GM12878 (cell line): ENCODE data around the gene MARVELD1. TPM values are rescaled to one million over a fixed set of nuclear protein-coding genes. Genes with fewer than 3 reads are reported as not detected.

ENCODE experiments used
- ATAC-seq: fragments of 200-7000 bp; cut with Tn5 transposase; 3 replicates; pipeline ENCODE4 v1.9.1; 2020; ENCODE audit warnings: mild to moderate bottlenecking, moderate library complexity
- BruUV-seq: library from RNA; stranded (reverse); fragments of 400-500 nt; replicated peaks from 2 replicates; lab custom pipeline; 2021; lab: Mats Ljungman, UMichigan
- CTCF ChIA-PET: fragments of 300-600 bp; sonication (Branson Sonifier 250); formaldehyde crosslinking; extraction: SDS; loops from one replicate; lab custom pipeline; 2021; ENCODE audit warnings: inconsistent platforms; lab: Yijun Ruan, JAX
- POLR2A ChIA-PET: fragments of 350-600 bp; formaldehyde crosslinking; extraction: SDS; loops from one replicate; lab custom pipeline; 2021; ENCODE audit warnings: inconsistent platforms; lab: Charles Lee
- RAD21 ChIA-PET: fragments of 300-600 bp; sonication (Branson Sonifier 250); formaldehyde crosslinking; loops from one replicate; lab custom pipeline; 2023; ENCODE audit warnings: antibody characterized with exemption; ENCODE audit not compliant: unreplicated experiment; lab: Charles Lee
- SMC1A ChIA-PET: fragments of 300-600 bp; sonication (Branson Sonifier 250); formaldehyde crosslinking; loops from one replicate; lab custom pipeline; 2023; ENCODE audit not compliant: unreplicated experiment, uncharacterized antibody; lab: Charles Lee
- DNase-seq: peaks from one replicate; pipeline ENCODE4 v3.0.0-alpha.2; 2011; ENCODE audit warnings: low read depth, low spot score
- FAIRE-seq: peaks from 3 replicates; lab custom pipeline; 2011; peaks lifted over from hg19 to GRCh38; lab: Jason Lieb, UNC
- H2AFZ ChIP-seq: 2 replicates; pipeline ENCODE4 v1.6.0; 2011; ENCODE audit warnings: low read depth, low read length, control low read depth; ENCODE audit not compliant: control insufficient read depth
- H3K27ac ChIP-seq: 2 replicates; pipeline ENCODE4 v1.5.1; 2011; ENCODE audit warnings: control low read depth; ENCODE audit not compliant: control insufficient read depth, insufficient read depth
- H3K27me3 ChIP-seq, 2 experiments: replicated peaks in 1 of 2; 2 replicates each; pipeline versions ENCODE4 v1.6.0 to v1.6.1; 2011; ENCODE audit warnings: low read length in 1 of 2; ENCODE audit not compliant: control insufficient read depth in 2 of 2, insufficient read depth in 2 of 2
- H3K36me3 ChIP-seq, 2 experiments: 2 replicates each; pipeline ENCODE4 v1.5.1; 2011; ENCODE audit warnings: low read length in 1 of 2; ENCODE audit not compliant: control insufficient read depth in 2 of 2, insufficient read depth in 2 of 2
- H3K4me1 ChIP-seq: 2 replicates; pipeline ENCODE4 v1.6.1; 2011; ENCODE audit warnings: mild to moderate bottlenecking, low read length, moderate library complexity, mixed read lengths; ENCODE audit not compliant: control insufficient read depth, insufficient read depth
- H3K4me2 ChIP-seq: 2 replicates; pipeline ENCODE4 v1.6.0; 2011; ENCODE audit warnings: control low read depth; ENCODE audit not compliant: control insufficient read depth, insufficient read depth
- H3K4me3 ChIP-seq: fragments of 200-600 bp; sonication (generic); 2 replicates; pipeline ENCODE4 v1.5.1; 2016
- H3K79me2 ChIP-seq: 2 replicates; pipeline ENCODE4 v1.6.0; 2011; ENCODE audit warnings: low read length; ENCODE audit not compliant: control insufficient read depth, insufficient read depth
- H3K9ac ChIP-seq: 2 replicates; pipeline ENCODE4 v1.8.0; 2011; ENCODE audit warnings: low read length, control low read depth, mixed read lengths; ENCODE audit not compliant: control insufficient read depth, insufficient read depth
- H3K9me3 ChIP-seq: replicated peaks from 3 replicates; pipeline ENCODE4 v1.5.1; 2011; ENCODE audit warnings: mild to moderate bottlenecking, low read length; ENCODE audit not compliant: control insufficient read depth, insufficient read depth
- H4K20me1 ChIP-seq: 2 replicates; pipeline ENCODE4 v1.6.0; 2011; ENCODE audit not compliant: control insufficient read depth, insufficient read depth
- ETV6 ChIP-seq, 2 experiments: fragments of 450-650 bp in 1 of 2; IDR thresholded peaks in 1 of 2; conservative IDR thresholded peaks in 1 of 2; 2 replicates each; pipeline ENCODE4 v1.6.1; 2014; ENCODE audit warnings: antibody characterized with exemption in 1 of 2, borderline replicate concordance in 1 of 2, low read depth in 1 of 2, mild to moderate bottlenecking in 1 of 2, moderate library complexity in 1 of 2
- GABPA ChIP-seq: IDR thresholded peaks from 2 replicates; pipeline ENCODE4 v1.6.1; 2014; ENCODE audit warnings: antibody characterized with exemption, low read depth, mild to moderate bottlenecking, inconsistent platforms
- HDAC2 ChIP-seq: fragments of 200-600 bp; sonication (generic); IDR thresholded peaks from 2 replicates; pipeline ENCODE4 v1.6.1; 2017
- POLR2AphosphoS2 ChIP-seq: IDR thresholded peaks from 2 replicates; pipeline ENCODE4 v1.6.1; 2011; ENCODE audit warnings: low read depth, mild to moderate bottlenecking, low read length, improper control_type of control experiment, moderate library complexity
- ZBTB40 ChIP-seq: fragments of 450-650 bp; IDR thresholded peaks from 2 replicates; pipeline ENCODE4 v1.6.1; 2016; ENCODE audit warnings: mild to moderate bottlenecking, moderate library complexity, borderline replicate concordance
- ZNF687 ChIP-seq: fragments of 450-650 bp; IDR thresholded peaks from 2 replicates; pipeline ENCODE4 v1.6.1; 2017; ENCODE audit warnings: mild to moderate bottlenecking, moderate library complexity
- ZZZ3 ChIP-seq: IDR thresholded peaks from 2 replicates; pipeline ENCODE4 v1.6.1; 2011; ENCODE audit warnings: low read depth; ENCODE audit not compliant: control insufficient read depth, insufficient read length
- WGBS: methylation state at CpG from one replicate; pipeline ENCODE4 v1.1.6; 2016; ENCODE audit warnings: low lambda C conversion rate; ENCODE audit not compliant: insufficient replicate concordance, insufficient coverage; ENCODE audit errors: missing lambda C conversion rate; 5-methylcytosine and 5-hydroxymethylcytosine counted together
- in situ Hi-C: fragments of 300-500 bp; cut with MboI; formaldehyde crosslinking; loops from 9 replicates; pipeline ENCODE4 v1.14.3; 2018; ENCODE audit warnings: mixed read lengths
- intact Hi-C: fragments of 100-400 bp; cut with micrococcal nuclease; formaldehyde crosslinking; loops from one replicate; pipeline ENCODE4 v1.14.2; 2022; ENCODE audit not compliant: unreplicated experiment
- polyA plus RNA-seq, 11 experiments: library from polyadenylated mRNA; depleted of rRNA in 4 of 11; unstranded in 6 of 11; stranded (reverse) in 5 of 11; fragments of >200 nt; fragmentation: Nextera tagmentation in 4 of 11; fragmentation: Illumina TruSeq in 1 of 11; extraction: Ambion mirVana in 4 of 11; extraction: Trizol in 1 of 11; gene quantifications; 1 replicate in 1 of 11; 2 replicates in 10 of 11; pipeline versions ENCODE4 v1.2.1 to v1.2.3, GENCODE V29; 2011 to 2016; ENCODE audit warnings: inconsistent platforms in 2 of 11, missing spikeins in 2 of 11, low read depth in 1 of 11
- total RNA-seq, 4 experiments: library from RNA; depleted of rRNA in 3 of 4; stranded (reverse); fragments of >200 nt in 3 of 4; fragmentation: Illumina TruSeq in 1 of 4; extraction: Trizol in 1 of 4; gene quantifications; 2 replicates each; pipeline versions ENCODE4 v1.2.1 to v1.2.3, GENCODE V29; 2013 to 2021

Gene MARVELD1
- total and polyA plus RNA-seq, 10 of the 15 experiments (the other 5 are each of a cell fraction or from before 2014, with no cell fraction given) = 0.54 to 8.4 (median 3.2) TPM

- Histone ChIP-seq H3K4me3 (peak overlapping the region; percentile 54), H3K27me3 (no peaks in the 10 kb centered on the region; a peak in 1 of 4 replicates), H4K20me1 (no peaks in the 10 kb centered on the region), H2AFZ (peak overlapping the region; percentile 96), H3K9me3 (no peaks in the 10 kb centered on the region), H3K36me3 (no peaks in the 10 kb centered on the region), H3K4me1 (peaks cover 18% of the 10 kb centered on the region), H3K27ac (no peak overlapping the region), H3K9ac (peak overlapping the region; percentile 63), H3K4me2 (peak overlapping the region; percentile 99), H3K79me2 (no peaks in the 10 kb centered on the region)
- ChIA-PET RAD21 (interaction anchor here (0.8 to 3.3 kb wide), 11 partner anchors 9 to 181 kb away, joined by 3 to 24 read pairs (median 5); partner anchors contain the start of genes ANKRD2, PI4K2A and ZFYVE27), CTCF (interaction anchor here (0.9 to 11.3 kb wide), 13 partner anchors 11 to 359 kb away, joined by 3 to 124 read pairs (median 5); partner anchors contain the start of genes PI4K2A and ZFYVE27), SMC1A (interaction anchor here (1.2 to 4.3 kb wide), 6 partner anchors 9 to 66 kb away, joined by 3 to 21 read pairs (median 7); partner anchors contain the start of genes MARVELD1 and ZFYVE27), POLR2A (interaction anchor here (0.8 to 1.4 kb wide), 5 partner anchors 10 to 49 kb away, joined by 3 to 5 read pairs (median 3); partner anchors contain the start of gene ZFYVE27)
- no peak for DNase-seq
- no peak for FAIRE-seq
- WGBS = 81% methylated on average over 14 of the region's 14 CpGs
- in situ Hi-C loops (no loop called here), intact Hi-C loops (no loop called here)
- ATAC-seq = no peak
- no peak for TF ChIP-seq HDAC2
- 0 out of 2 replicates have a peak, but pooled peaks have one; percentile 15 for TF ChIP-seq ZBTB40
- TF ChIP-seq ETV6 (conservative IDR thresholded peaks at IDR 0.05 in 1 of 2, IDR thresholded peaks at IDR 0.05 in 1 of 2; ENCODE audit: borderline replicate concordance in 1 of 2, low read depth in 1 of 2) = no peak
- no peak for TF ChIP-seq GABPA
- no peak for TF ChIP-seq POLR2AphosphoS2
- no peak for TF ChIP-seq ZZZ3
- TF ChIP-seq ZNF687 = no peak
- no TSS peak for BruUV-seq
These were observed 25.4 kb upstream of the MARVELD1 start for GRCh38 chr10:97687785-97688781.
